MM.1S (cell line): ENCODE measurements around the gene TSPAN32.
"Not testable (repeated sequence)": the region's sequence is repeated elsewhere in the genome, so short reads cannot be mapped to it uniquely, and the experiment has no call there.

Source experiments
- CTCF ChIP-seq: fragments of 300-600 bp; sonication (generic); IDR thresholded peaks from 2 replicates; pipeline ENCODE4 v1.5.1; 2016; ENCODE audit warnings: antibody characterized with exemption, low read length, mixed read lengths
- EZH2 ChIP-seq: fragments of 300-600 bp; sonication (generic); optimal IDR thresholded peaks from 2 replicates; pipeline ENCODE3; 2017; ENCODE audit warnings: low read depth, mild to moderate bottlenecking, antibody characterized with exemption, low read length, mixed read lengths
- EZH2phosphoT487 ChIP-seq: fragments of 300-600 bp; sonication (generic); IDR thresholded peaks from 2 replicates; pipeline ENCODE4 v1.6.1; 2018; ENCODE audit warnings: antibody characterized with exemption, low read length

GRCh38 chr11:2286350-2286749 lies 15.5 kb upstream of the TSPAN32 start:
- not testable (repeated sequence) for TF ChIP-seq EZH2phosphoT487, CTCF, EZH2
